T follicular helper cell (primary cell): ENCODE measurements around the gene KRT1.
"Not testable (repeated sequence)": the region's sequence is repeated elsewhere in the genome, so short reads cannot be mapped to it uniquely, and the experiment has no call there.

Experiments used
- DNase-seq: peaks from one replicate; pipeline ENCODE4 v3.0.0-alpha.2; 2020; ENCODE audit warnings: low read depth

The KRT1 gene

GRCh38 chr12:52682381-52682660 is 2.1 kb upstream of the KRT1 start:
- DNase-seq, result no peak

GRCh38 chr12:52681526-52682380 is 1.5 kb upstream of the KRT1 start:
- DNase-seq, result no peak

GRCh38 chr12:52679875-52680274 is 332 bp downstream of the KRT1 start:
- DNase-seq, result no peak

- DNase-seq, result no peak
Measured at GRCh38 chr12:52677671-52678070, 2.5 kb downstream of the KRT1 start.

- DNase-seq, result no peak
Measured at GRCh38 chr12:52677126-52677525, 3.1 kb downstream of the KRT1 start.

DNA sequence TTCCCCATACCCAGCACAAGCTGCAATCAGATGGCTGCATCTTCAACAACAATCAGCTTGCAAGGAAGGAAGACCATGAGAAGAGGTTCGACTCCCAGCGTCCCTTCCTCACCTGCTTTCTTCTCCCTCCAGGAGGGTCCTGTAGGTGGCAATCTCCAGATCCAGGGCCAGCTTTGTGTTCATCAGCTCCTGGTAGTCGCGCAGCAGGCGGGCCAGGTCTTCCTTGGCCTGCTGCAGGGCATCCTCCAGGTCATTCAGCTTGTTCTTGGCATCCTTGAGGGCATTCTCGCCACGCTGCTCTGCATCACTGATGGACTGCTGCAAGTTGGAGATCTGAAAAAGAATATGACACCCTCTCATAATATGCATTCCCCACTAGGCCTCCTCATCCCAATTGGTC is 4.0 kb downstream of the KRT1 start:
- no peak for DNase-seq

DNA sequence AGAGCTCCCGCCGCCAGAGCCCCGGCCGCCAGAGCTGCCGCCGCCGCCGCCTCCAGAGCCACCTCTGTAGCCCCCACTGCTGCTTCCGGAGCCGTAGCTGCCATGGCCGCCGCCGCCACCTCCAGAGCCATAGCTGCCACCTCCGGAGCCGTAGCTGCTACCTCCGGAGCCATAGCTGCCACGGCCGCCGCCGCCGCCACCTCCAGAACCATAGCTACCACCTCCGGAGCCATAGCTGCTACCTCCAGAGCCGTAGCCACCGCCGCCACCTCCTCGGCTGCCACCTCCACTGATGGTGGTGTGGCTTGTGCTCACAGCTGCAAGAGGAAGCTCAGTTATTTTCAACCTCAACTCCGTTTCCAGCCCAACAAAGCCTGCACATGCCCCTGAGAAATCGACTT is 4.9 kb downstream of the KRT1 start:
- DNase-seq, result no peak

DNA sequence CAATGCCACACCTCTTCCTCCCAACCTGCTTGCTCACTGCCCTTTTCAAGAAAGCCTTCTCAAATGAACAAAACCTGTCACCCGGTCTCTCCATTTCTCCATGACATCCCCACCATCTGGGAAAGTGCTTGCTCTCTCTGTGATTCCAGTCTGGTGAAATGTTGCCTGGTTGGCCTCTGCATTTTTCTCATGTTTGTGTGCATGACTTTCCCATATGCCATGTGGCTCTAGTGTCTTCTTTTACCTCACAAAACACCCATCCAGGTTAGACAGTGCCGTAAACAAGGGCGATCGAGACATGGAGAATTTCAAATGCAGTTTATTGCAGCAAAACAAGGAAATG is 5.8 kb downstream of the KRT1 start:
- no peak for DNase-seq

DNA sequence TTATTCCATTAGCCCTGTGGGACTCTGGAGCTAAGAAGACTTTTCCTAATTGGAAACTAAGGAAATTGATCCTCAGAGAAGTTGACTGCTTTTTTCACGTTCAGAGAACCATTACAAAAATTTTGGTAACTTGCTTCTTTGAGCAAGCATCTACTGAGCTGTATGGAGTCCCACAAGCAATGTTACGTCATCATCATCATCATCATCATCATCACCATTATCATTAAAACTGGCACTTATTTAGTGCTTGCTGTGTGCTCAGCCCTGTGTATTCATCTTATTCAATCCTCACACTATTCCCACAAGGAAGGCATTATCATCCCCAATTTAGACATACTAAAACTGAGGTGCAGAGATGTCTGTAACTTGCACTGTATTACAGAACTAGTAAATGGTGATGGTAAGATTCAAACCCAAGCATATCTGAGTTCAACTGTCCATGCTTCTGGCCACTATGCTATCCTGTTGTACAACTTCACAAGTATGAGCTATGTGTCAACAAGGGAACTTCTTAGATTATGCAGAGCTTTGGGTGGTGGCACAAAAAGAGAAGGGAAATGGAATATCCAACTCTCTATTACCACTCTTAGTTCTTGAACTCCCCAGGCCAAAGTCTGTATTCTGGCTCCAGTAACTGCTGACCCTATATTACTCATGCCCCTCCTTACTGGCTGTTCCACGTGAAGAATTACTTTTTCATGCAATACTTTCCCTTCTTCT is 6.3 kb downstream of the KRT1 start:
- DNase-seq, result no peak

DNA sequence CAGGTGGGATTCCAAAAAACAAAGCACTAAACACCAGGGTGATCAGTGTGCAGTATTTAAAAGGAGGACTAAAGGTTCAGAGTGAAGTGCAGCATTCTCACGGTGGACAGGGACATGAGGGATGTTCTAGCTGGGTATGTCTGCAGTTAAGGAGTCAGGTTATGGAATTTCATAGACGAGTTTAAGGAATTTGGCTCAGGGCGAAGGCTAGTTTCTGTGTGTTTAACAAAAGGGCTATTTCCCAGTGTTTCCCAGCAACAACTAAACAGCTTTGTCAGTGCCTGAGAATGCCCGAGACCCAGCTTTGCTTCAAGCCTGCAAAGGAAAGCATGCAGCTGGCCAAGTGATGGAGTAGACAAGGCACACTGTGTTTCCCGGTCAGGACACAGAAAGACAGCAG is 7.0 kb downstream of the KRT1 start:
- DNase-seq, result no peak

- no peak for DNase-seq
Measured at GRCh38 chr12:52672321-52672933, 7.8 kb downstream of the KRT1 start.

DNA sequence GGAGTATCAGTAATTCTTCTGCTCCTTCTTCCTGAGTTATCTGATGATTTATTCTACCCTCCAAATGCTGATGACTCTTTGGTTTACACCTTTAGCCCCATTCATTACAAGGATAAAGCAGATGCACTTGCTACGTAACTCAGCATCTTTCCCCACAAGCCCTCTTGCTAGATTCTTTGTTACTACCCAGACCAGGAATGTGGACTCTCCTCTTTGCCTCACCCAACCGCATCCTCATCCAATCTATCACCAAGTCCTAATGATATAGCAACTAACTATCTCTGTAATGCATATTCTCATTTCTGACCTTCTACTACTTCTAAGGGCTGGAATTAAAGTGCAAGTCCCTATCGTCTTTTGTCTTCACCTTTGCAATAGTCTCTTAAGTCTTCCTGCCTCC is 9.2 kb downstream of the KRT1 start:
- no peak for DNase-seq

- no peak for DNase-seq
Measured at GRCh38 chr12:52670506-52670905, 9.7 kb downstream of the KRT1 start.

- DNase-seq, result not testable (repeated sequence)
Measured at GRCh38 chr12:52669941-52670340, 10.3 kb downstream of the KRT1 start.

GRCh38 chr12:52669426-52669825 is 10.8 kb downstream of the KRT1 start:
- no peak for DNase-seq

GRCh38 chr12:52667931-52668330 is 12.3 kb downstream of the KRT1 start:
- DNase-seq, result no peak

- DNase-seq, result no peak
Measured at GRCh38 chr12:52667509-52667908, 12.7 kb downstream of the KRT1 start.

GRCh38 chr12:52666471-52666870 is 13.7 kb downstream of the KRT1 start:
- no peak for DNase-seq

- no peak for DNase-seq
Measured at GRCh38 chr12:52663420-52663819, 16.8 kb downstream of the KRT1 start.

DNA sequence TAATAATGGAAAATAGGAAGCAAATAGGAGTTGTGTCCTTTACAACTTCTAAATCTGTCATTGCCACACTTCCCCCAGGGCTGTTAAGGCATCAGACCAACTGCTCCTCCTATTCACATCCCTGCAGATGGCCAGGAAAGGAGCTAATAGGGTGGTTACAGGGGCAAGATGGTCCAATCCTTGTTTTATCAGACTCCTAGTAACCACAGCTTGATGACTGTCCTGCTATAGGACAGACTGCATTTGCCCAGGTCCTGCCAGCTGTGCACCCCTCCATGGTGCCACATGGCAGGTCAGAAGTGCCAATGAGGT is 17.3 kb downstream of the KRT1 start:
- no peak for DNase-seq

DNA sequence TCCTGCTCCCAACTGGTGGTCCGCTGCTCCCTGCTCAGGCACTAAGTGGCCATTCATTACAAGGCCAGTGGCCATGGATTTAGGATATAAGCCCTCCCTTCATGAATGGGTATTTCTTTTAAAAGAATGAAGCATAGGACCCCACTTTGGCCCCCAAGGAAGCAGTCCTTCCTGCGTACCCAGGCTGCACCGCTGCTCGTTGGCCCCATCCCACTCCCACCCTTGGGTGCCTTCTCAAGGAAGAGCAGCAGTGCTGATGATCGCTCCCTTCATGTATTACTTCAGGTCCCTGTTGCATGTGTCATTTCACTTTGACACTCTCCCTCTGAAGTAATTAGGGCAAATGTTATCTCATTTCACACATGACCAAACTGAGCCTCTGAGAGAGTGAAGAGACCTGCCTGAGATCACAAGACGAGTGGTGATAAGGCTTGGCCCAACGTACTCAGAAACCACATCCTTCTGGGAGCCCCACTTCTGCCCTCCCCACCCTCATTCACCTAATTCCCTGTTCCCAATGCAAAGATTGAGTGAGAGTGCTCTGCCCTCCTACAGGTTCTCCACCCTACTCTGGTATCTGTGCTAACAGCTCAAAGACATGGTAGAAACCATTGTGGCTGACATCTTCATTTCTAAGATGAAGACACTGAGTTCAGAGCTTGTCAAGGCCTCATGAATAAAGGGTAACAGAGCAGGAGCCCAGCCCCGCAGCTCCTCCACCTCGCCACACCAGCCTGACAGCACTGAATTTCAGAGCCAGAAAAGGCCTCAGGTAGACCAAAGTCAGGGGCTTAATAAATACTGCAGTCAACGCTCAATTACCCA is 17.9 kb downstream of the KRT1 start:
- no peak for DNase-seq

DNA sequence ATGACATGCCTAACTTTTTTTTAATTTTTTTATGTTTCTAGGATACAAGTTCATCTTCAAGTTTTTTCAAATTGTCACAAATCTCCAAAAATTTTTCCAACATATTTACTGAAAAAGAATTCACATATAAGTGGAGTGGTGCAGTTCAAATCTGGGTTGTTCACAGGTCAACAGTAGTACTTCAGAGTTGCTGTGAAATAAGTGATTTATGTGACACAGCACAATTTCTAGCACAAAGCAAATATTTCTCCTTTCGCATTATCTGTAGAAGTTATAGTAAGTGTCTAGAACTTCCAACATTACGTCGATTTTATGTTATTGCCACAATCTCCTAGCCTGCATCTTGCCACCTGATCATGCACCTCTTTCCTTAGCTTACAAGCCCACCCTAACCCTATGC is 18.5 kb downstream of the KRT1 start:
- no peak for DNase-seq
